ENCODE results near the gene LIAS. TPM values are rescaled to one million over a fixed set of nuclear protein-coding genes. Genes with fewer than 3 reads are reported as not detected.

The LIAS gene
- total and polyA plus RNA-seq, 4 donors: 8.6 to 26.7 (median 12.5) TPM

DNA sequence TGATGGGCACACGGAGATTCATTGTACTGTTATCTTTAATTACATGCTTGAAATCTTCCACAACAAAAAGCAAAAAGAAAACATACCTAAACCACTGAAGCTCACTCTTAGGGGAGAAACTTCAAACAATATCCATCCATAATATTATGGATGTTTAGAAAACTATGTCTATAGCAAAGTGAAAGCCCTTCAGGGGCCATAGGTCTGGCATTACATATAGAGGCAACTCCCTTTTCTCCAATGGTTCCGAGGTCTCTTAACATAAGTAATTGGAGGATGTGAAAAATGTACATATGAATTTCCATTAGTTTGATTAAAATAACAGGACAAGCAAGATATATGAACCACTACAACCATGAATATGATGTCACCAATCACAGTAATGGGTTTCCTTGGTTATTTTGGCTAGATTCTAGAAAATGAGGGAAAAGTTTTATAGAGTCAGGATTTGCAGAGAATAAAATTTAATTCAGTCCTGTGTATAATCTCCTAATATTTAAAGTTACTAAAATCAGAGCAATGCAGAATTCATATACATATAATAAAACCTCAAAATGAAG is 57.6 kb downstream of the LIAS start:
- no peak overlapping the region for H3K4me3 ChIP-seq
- TF ChIP-seq, protein P1, sequence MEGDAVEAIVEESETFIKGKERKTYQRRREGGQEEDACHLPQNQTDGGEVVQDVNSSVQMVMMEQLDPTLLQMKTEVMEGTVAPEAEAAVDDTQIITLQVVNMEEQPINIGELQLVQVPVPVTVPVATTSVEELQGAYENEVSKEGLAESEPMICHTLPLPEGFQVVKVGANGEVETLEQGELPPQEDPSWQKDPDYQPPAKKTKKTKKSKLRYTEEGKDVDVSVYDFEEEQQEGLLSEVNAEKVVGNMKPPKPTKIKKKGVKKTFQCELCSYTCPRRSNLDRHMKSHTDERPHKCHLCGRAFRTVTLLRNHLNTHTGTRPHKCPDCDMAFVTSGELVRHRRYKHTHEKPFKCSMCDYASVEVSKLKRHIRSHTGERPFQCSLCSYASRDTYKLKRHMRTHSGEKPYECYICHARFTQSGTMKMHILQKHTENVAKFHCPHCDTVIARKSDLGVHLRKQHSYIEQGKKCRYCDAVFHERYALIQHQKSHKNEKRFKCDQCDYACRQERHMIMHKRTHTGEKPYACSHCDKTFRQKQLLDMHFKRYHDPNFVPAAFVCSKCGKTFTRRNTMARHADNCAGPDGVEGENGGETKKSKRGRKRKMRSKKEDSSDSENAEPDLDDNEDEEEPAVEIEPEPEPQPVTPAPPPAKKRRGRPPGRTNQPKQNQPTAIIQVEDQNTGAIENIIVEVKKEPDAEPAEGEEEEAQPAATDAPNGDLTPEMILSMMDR (IDR thresholded peaks at IDR 0.05; ENCODE audit: control extremely low read depth, extremely low read depth): no peak
- no peak for ATAC-seq (ENCODE audit: insufficient read depth, low FRiP score)
- H3K27me3 ChIP-seq (ENCODE audit: control insufficient read depth in 3 of 3, insufficient read depth in 3 of 3, low read length in 2 of 3): no peaks in the 10 kb centered on the region
- no peaks in the 10 kb centered on the region for H3K9me3 ChIP-seq (ENCODE audit: control insufficient read depth in 4 of 4, insufficient read depth in 3 of 4, low read length in 3 of 4)
- WGBS, 2 donors: 89 to 99% methylated on average over 2 of the region's 2 CpGs
- H3K9ac ChIP-seq (ENCODE audit: insufficient read depth in 1 of 2, low read length in 2 of 2): no peak overlapping the region
- no peak for DNase-seq
- peaks cover 4 to 38% (median 9%) of the 10 kb centered on the region in 4 donors for H3K36me3 ChIP-seq (ENCODE audit: control insufficient read depth in 4 of 4, insufficient read depth in 4 of 4, low read length in 4 of 4)
- H3K4me1 ChIP-seq (ENCODE audit: control insufficient read depth in 5 of 5, insufficient read depth in 5 of 5, low read length in 5 of 5): peaks cover 0 to under 1% (median 0%) of the 10 kb centered on the region in 5 donors
- no peak overlapping the region for H3K27ac ChIP-seq (ENCODE audit: low read depth in 1 of 2, low read length in 1 of 2)

DNA sequence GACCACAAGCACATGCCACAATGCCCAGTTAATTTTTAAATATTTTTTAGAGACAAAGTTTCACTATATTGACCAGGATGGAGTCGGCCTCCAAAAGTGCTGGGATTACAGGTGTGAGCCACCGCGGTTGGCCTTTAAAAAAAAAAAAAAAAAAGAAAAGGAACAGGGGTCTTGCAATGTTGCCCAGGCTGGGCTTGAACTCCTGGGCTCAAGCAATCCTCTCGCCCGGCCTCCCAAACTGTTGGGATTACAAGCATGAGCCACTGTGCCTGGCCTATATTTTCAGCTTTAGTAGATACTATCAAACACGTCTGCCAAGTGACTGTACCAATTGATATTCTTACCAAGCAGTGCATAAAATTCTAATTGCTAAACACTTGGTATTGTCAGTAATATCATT is 59.6 kb downstream of the LIAS start:
- no peak overlapping the region for H3K9ac ChIP-seq (ENCODE audit: insufficient read depth in 1 of 2, low read length in 2 of 2)
- WGBS, 2 donors: 90 to 97% methylated on average over 6 of the region's 6 CpGs
- no peaks in the 10 kb centered on the region for H3K27me3 ChIP-seq (ENCODE audit: control insufficient read depth in 3 of 3, insufficient read depth in 3 of 3, low read length in 2 of 3)
- DNase-seq (no peak), ATAC-seq (ENCODE audit: insufficient read depth, low FRiP score) (no peak)
- peaks cover 0 to 7% (median 0%) of the 10 kb centered on the region in 5 donors for H3K4me1 ChIP-seq (ENCODE audit: control insufficient read depth in 5 of 5, insufficient read depth in 5 of 5, low read length in 5 of 5)
- TF ChIP-seq, protein P1 (IDR thresholded peaks at IDR 0.05; ENCODE audit: control extremely low read depth, extremely low read depth): no peak
- no peaks in the 10 kb centered on the region for H3K9me3 ChIP-seq (ENCODE audit: control insufficient read depth in 4 of 4, insufficient read depth in 3 of 4, low read length in 3 of 4)
- H3K36me3 ChIP-seq (ENCODE audit: control insufficient read depth in 4 of 4, insufficient read depth in 4 of 4, low read length in 4 of 4): peaks cover 0 to 23% (median 4%) of the 10 kb centered on the region in 4 donors
- H3K27ac ChIP-seq (ENCODE audit: low read depth in 1 of 2, low read length in 1 of 2): no peak overlapping the region
- H3K4me3 ChIP-seq: no peak overlapping the region

DNA sequence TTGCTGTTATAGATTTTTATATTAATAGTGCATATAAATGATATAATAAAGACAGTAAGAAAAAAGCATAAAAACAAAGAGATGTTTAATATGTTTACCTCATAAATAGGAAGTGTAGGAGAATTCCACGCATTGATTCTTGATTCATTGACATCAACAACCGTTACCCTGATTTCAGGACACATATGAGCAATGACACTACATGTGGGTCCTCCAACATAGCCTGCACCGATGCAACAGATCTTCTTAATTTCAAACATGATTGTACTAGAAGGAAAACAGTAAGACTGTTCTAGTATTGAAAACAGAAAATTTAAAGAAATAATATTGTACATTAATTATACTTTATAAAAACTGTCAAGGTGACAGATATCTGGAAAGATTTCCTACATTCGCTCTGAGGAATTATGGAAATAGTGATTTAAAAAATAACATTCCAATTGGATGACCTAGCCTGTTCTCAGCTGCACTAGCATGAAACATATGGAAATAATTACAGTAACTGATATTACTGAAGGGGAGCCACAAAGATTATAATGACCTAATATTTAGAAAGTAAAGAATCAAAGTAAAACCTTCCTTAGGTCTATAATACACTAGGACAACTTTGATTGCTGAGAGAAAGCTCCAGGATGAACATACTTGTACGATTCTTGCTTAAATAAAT is 62.5 kb downstream of the LIAS start:
- 82 to 89% methylated on average over 5 of the region's 5 CpGs for WGBS, 2 donors
- Histone ChIP-seq H3K27me3 (ENCODE audit: control insufficient read depth in 3 of 3, insufficient read depth in 3 of 3, low read length in 2 of 3) (no peaks in the 10 kb centered on the region), H3K36me3 (ENCODE audit: control insufficient read depth in 4 of 4, insufficient read depth in 4 of 4, low read length in 4 of 4) (peaks cover 0 to 23% (median 3%) of the 10 kb centered on the region in 4 donors), H3K9ac (ENCODE audit: insufficient read depth in 1 of 2, low read length in 2 of 2) (peak overlapping the region in 1 of 2 donors; percentile 32), H3K27ac (ENCODE audit: low read depth in 1 of 2, low read length in 1 of 2) (no peak overlapping the region), H3K4me3 (no peak overlapping the region), H3K9me3 (ENCODE audit: control insufficient read depth in 4 of 4, insufficient read depth in 3 of 4, low read length in 3 of 4) (no peaks in the 10 kb centered on the region), H3K4me1 (ENCODE audit: control insufficient read depth in 5 of 5, insufficient read depth in 5 of 5, low read length in 5 of 5) (peaks cover 0 to 22% (median 0%) of the 10 kb centered on the region in 5 donors)
- ATAC-seq (ENCODE audit: insufficient read depth, low FRiP score) (no peak), DNase-seq (peak in 2 of 3 donors; percentile 26)
- TF ChIP-seq, protein P1 (IDR thresholded peaks at IDR 0.05; ENCODE audit: control extremely low read depth, extremely low read depth): no peak

All from lung (tissue), 12 donors.